Measurements from ENCODE around the gene TPD52L1. TPM values are rescaled to one million over a fixed set of nuclear protein-coding genes. Genes with fewer than 3 reads are reported as not detected.

TPD52L1 gene
- total and polyA plus RNA-seq, 10 of the 15 experiments (the other 5 are each of a cell fraction or from before 2014, with no cell fraction given), result 0.03 to 2.6 (median 0.16) TPM; not detected in 3

DNA sequence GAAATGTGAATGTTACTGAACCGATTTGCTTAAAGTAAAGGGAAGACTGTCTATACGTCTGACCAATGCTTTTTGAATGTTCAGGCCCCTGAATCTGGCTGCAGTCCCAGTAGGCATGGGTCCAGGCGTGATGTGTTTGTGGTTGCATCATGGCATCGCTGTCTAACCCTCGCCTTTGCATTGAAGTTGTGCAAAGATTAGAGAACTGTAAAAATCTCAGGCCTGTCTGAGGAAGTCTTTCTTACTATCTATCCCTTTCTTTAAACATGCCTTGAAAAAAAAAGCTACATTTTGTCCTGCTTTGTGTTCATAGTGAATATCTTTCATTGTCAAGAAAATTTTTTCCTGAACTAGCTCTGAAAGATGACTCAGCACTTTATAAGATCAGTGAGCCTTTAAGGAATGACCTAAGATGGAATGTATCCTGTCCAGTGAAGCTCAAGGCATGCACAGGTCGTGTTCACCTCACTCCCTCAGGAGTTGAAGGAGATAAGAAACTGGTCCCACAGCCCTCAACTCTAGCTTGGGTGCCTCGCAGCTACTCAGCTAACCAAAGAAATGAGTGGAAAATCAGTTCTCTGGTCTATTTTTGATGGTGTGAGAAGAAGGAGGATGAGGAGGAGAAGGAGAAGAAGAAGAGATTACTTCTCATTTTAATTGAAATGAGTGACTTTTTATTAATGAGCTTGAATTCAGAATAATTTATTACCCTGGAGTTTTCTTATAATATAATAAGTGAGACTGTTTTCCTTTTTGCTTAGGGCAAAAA, 48.6 kb downstream of the TPD52L1 start:
- no peak for FAIRE-seq

More for the DNA sequence above, 48.6 kb downstream of the TPD52L1 start:
- Histone ChIP-seq H3K27me3 (replicated peaks in 1 of 2; ENCODE audit: control insufficient read depth in 2 of 2, insufficient read depth in 2 of 2, low read length in 1 of 2) (no peaks in the 10 kb centered on the region), H2AFZ (ENCODE audit: control insufficient read depth, low read depth, low read length) (no peak overlapping the region), H3K36me3 (ENCODE audit: control insufficient read depth in 2 of 2, insufficient read depth in 2 of 2, low read length in 1 of 2) (no peaks in the 10 kb centered on the region), H3K4me1 (ENCODE audit: control insufficient read depth, insufficient read depth, low read length) (no peaks in the 10 kb centered on the region), H3K4me2 (ENCODE audit: control insufficient read depth, insufficient read depth) (no peak overlapping the region), H3K79me2 (ENCODE audit: control insufficient read depth, insufficient read depth, low read length) (no peaks in the 10 kb centered on the region), H3K9ac (ENCODE audit: control insufficient read depth, insufficient read depth, low read length) (no peak overlapping the region), H3K4me3 (no peak overlapping the region), H3K27ac (ENCODE audit: control insufficient read depth, insufficient read depth) (no peak overlapping the region), H4K20me1 (ENCODE audit: control insufficient read depth, insufficient read depth) (no peaks in the 10 kb centered on the region), H3K9me3 (replicated peaks; ENCODE audit: control insufficient read depth, insufficient read depth, low read length) (no peaks in the 10 kb centered on the region)
- in situ Hi-C loops (cut with MboI), result no loop called here
- 34% methylated on average over 7 of the region's 7 CpGs for WGBS (ENCODE audit: insufficient coverage, insufficient replicate concordance, low lambda C conversion rate, missing lambda C conversion rate)
- ChIA-PET SMC1A (ENCODE audit: uncharacterized antibody, unreplicated experiment) (interaction anchor here (0.6 to 0.9 kb wide), 3 partner anchors 301 to 412 kb away, joined by 3 read pairs; no protein-coding TSS in a partner anchor), POLR2A (interaction anchor here (0.6 kb wide), 1 partner anchor 27 kb away, joined by 4 read pairs; no protein-coding TSS in a partner anchor), RAD21 (ENCODE audit: unreplicated experiment) (no interaction called here), CTCF (interaction anchor here (3.6 kb wide), 1 partner anchor 9 kb away, joined by 31 read pairs; no protein-coding TSS in a partner anchor)
- BruUV-seq (replicated peaks), result no TSS peak
- ATAC-seq (no peak), DNase-seq (ENCODE audit: low read depth, low spot score) (no peak)
- TF ChIP-seq IRF4 (IDR thresholded peaks at IDR 0.05; ENCODE audit: low read depth, low read length), result no peak
- TF ChIP-seq, protein P1, sequence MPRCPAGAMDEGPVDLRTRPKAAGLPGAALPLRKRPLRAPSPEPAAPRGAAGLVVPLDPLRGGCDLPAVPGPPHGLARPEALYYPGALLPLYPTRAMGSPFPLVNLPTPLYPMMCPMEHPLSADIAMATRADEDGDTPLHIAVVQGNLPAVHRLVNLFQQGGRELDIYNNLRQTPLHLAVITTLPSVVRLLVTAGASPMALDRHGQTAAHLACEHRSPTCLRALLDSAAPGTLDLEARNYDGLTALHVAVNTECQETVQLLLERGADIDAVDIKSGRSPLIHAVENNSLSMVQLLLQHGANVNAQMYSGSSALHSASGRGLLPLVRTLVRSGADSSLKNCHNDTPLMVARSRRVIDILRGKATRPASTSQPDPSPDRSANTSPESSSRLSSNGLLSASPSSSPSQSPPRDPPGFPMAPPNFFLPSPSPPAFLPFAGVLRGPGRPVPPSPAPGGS (IDR thresholded peaks at IDR 0.05; ENCODE audit: borderline replicate concordance, insufficient read depth, low read depth, low read length, poor library complexity, severe bottlenecking), result no peak
- TF ChIP-seq KDM1A (IDR thresholded peaks at IDR 0.05; ENCODE audit: borderline replicate concordance), result no peak
- TF ChIP-seq MYB (IDR thresholded peaks at IDR 0.05; ENCODE audit: borderline replicate concordance, low read depth, low read length), result no peak
- TF ChIP-seq HDAC2 (IDR thresholded peaks at IDR 0.05), result no peak
- TF ChIP-seq, protein P2, sequence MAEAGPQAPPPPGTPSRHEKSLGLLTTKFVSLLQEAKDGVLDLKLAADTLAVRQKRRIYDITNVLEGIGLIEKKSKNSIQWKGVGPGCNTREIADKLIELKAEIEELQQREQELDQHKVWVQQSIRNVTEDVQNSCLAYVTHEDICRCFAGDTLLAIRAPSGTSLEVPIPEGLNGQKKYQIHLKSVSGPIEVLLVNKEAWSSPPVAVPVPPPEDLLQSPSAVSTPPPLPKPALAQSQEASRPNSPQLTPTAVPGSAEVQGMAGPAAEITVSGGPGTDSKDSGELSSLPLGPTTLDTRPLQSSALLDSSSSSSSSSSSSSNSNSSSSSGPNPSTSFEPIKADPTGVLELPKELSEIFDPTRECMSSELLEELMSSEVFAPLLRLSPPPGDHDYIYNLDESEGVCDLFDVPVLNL (IDR thresholded peaks at IDR 0.05; ENCODE audit: low read depth, low read length), result no peak
- TF ChIP-seq ASH2L (IDR thresholded peaks at IDR 0.05; ENCODE audit: borderline replicate concordance, low read depth), result no peak
- no peak for TF ChIP-seq CHD1 (IDR thresholded peaks at IDR 0.05; ENCODE audit: low read depth, low read length)
- no peak for TF ChIP-seq ZNF384 (IDR thresholded peaks at IDR 0.05; ENCODE audit: borderline replicate concordance, low read depth, low read length)
- TF ChIP-seq PAX8 (IDR thresholded peaks at IDR 0.05), result no peak
- no peak for TF ChIP-seq ZBED1 (IDR thresholded peaks at IDR 0.05; ENCODE audit: borderline replicate concordance)
- TF ChIP-seq YBX1 (IDR thresholded peaks at IDR 0.05), result no peak
- no peak for TF ChIP-seq CBX5 (IDR thresholded peaks at IDR 0.05; ENCODE audit: low read depth)
- TF ChIP-seq, protein P3, sequence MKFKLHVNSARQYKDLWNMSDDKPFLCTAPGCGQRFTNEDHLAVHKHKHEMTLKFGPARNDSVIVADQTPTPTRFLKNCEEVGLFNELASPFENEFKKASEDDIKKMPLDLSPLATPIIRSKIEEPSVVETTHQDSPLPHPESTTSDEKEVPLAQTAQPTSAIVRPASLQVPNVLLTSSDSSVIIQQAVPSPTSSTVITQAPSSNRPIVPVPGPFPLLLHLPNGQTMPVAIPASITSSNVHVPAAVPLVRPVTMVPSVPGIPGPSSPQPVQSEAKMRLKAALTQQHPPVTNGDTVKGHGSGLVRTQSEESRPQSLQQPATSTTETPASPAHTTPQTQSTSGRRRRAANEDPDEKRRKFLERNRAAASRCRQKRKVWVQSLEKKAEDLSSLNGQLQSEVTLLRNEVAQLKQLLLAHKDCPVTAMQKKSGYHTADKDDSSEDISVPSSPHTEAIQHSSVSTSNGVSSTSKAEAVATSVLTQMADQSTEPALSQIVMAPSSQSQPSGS (IDR thresholded peaks at IDR 0.05; ENCODE audit: low read length), result no peak
- no peak for TF ChIP-seq RFX5 (IDR thresholded peaks at IDR 0.05; ENCODE audit: low read depth, low read length)
- intact Hi-C loops (cut with micrococcal nuclease; ENCODE audit: unreplicated experiment), result no loop called here

Measured in GM12878 (cell line).